Colon (tissue), 2 donors: ENCODE data around the gene TSC2.
"Not testable (repeated sequence)": the region's sequence is repeated elsewhere in the genome, so short reads cannot be mapped to it uniquely, and the experiment has no call there.

Experiments
- FAIRE-seq: peaks from 2 replicates; lab custom pipeline; 2012; peaks lifted over from hg19 to GRCh38; lab: Jason Lieb, UNC
- donor health status: control.
- donor health status: control.

Gene TSC2

GRCh38 chr16:2031081-2031577 lies 16.7 kb upstream of the TSC2 start:
- no peak for FAIRE-seq

GRCh38 chr16:2032285-2033056 lies 15.3 kb upstream of the TSC2 start:
- FAIRE-seq, result no peak

- FAIRE-seq, result no peak
These were observed 14.5 kb upstream of the TSC2 start for GRCh38 chr16:2033057-2033908.

- FAIRE-seq, result not testable (repeated sequence)
These were observed 13.7 kb upstream of the TSC2 start for GRCh38 chr16:2033909-2034695.

- no peak for FAIRE-seq
These were observed 12.9 kb upstream of the TSC2 start for GRCh38 chr16:2034696-2035430.

- no peak for FAIRE-seq
These were observed 12.2 kb upstream of the TSC2 start for GRCh38 chr16:2035431-2036199.

- FAIRE-seq, result no peak
These were observed 11.4 kb upstream of the TSC2 start for GRCh38 chr16:2036200-2036966.

- FAIRE-seq, result no peak
These were observed 10.7 kb upstream of the TSC2 start for GRCh38 chr16:2037115-2037514.

GRCh38 chr16:2037647-2038381 lies 10.0 kb upstream of the TSC2 start:
- no peak for FAIRE-seq

- FAIRE-seq, result no peak
These were observed 9.2 kb upstream of the TSC2 start for GRCh38 chr16:2038382-2039231.

- no peak for FAIRE-seq
These were observed 8.3 kb upstream of the TSC2 start for GRCh38 chr16:2039274-2040031.

- no peak for FAIRE-seq
These were observed 7.6 kb upstream of the TSC2 start for GRCh38 chr16:2040041-2040786.

- FAIRE-seq, result no peak
These were observed 6.8 kb upstream of the TSC2 start for GRCh38 chr16:2040787-2041522.

- FAIRE-seq, result no peak
These were observed 5.4 kb upstream of the TSC2 start for GRCh38 chr16:2042171-2042985.

GRCh38 chr16:2042986-2043666 lies 4.7 kb upstream of the TSC2 start:
- FAIRE-seq, result no peak
